Activated T-helper 17 cell treated with anti-CD3 and anti-CD28 coated beads, Interleukin-2, amount 50 U/mL, for 72 hours (primary cell): ENCODE measurements around the gene PLSCR1. TPM values are rescaled to one million over a fixed set of nuclear protein-coding genes. Genes with fewer than 3 reads are reported as not detected.
"Not testable (repeated sequence)": the region's sequence is repeated elsewhere in the genome, so short reads cannot be mapped to it uniquely, and the experiment has no call there.

Experiments used
- ATAC-seq: fragments of 150-1000 bp; cut with Tn5 transposase; replicated peaks from 2 replicates; pipeline ENCODE4 v1.10.0; 2021; ENCODE audit warnings: mild to moderate bottlenecking, moderate library complexity
- H3K27ac Mint-ChIP-seq: one replicate; pipeline ENCODE4 v1.8.0; 2022; ENCODE audit warnings: mixed read lengths
- H3K27me3 Mint-ChIP-seq: one replicate; pipeline ENCODE4 v1.8.0; 2022; ENCODE audit warnings: mixed read lengths
- H3K36me3 Mint-ChIP-seq: one replicate; pipeline ENCODE4 v1.8.0; 2022; ENCODE audit warnings: low read depth, mild to moderate bottlenecking, mixed read lengths
- H3K4me1 Mint-ChIP-seq: one replicate; pipeline ENCODE4 v1.8.0; 2022; ENCODE audit warnings: mixed read lengths
- H3K4me3 Mint-ChIP-seq: one replicate; pipeline ENCODE4 v1.8.0; 2022; ENCODE audit warnings: mild to moderate bottlenecking, mixed read lengths
- H3K9me3 Mint-ChIP-seq: one replicate; pipeline ENCODE4 v1.8.0; 2022; ENCODE audit warnings: mixed read lengths
- total RNA-seq, 2 donors: library from RNA; stranded (reverse); gene quantifications; one replicate each; pipeline ENCODE4 v1.2.3, GENCODE V29; 2022

PLSCR1 gene
- total RNA-seq, 2 donors from 2014 or later: 22.6 to 48.0 TPM

- Mint-ChIP-seq H3K27ac (no peak overlapping the region), H3K36me3 (peaks cover 27% of the 10 kb centered on the region), H3K27me3 (no peaks in the 10 kb centered on the region), H3K4me3 (no peak overlapping the region), H3K4me1 (peaks cover 3% of the 10 kb centered on the region), H3K9me3 (no peaks in the 10 kb centered on the region)
- no peak for ATAC-seq
Observed at GRCh38 chr3:146511402-146512134, 32.8 kb downstream of the PLSCR1 start.

DNA sequence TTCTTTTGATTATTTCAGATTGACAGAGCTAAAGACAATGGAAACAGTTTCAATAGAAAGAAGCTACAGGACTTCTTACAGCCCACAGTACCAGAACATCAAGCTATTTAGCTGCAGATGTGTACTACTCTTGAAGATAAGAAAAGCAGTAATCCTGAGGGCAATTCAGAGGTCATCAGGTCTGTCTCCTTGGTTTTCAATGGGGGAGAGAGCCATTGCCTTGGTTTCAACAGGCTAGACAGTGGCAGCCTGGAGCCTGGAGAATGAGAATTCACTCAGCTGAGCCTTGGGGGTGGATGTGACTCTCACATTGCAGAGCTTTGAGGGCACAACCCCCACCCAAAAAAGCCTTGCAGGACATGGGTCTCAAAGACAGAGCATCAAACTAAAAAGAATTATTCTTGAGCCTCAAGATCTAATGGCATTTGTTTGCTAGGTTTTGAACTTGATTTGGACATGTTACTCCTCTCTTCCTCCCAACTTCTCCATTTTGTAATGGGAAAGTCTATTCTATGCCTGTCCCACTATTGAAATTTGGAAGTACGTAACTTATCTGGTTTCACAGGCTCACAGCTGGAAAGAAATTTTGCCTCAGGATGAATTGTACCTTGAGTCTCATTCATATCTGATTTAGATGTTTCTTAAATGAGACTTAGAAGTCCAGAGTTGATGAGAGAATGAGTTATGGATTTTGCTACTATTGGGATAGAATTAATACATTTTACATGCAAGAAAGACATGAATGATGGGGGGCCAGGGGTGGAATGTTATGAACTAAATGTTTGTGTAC is 36.9 kb downstream of the PLSCR1 start:
- no peak overlapping the region for H3K27ac Mint-ChIP-seq
- no peaks in the 10 kb centered on the region for H3K9me3 Mint-ChIP-seq
- peaks cover 9% of the 10 kb centered on the region for H3K4me1 Mint-ChIP-seq
- no peak for ATAC-seq
- no peaks in the 10 kb centered on the region for H3K27me3 Mint-ChIP-seq
- H3K36me3 Mint-ChIP-seq: no peaks in the 10 kb centered on the region
- H3K4me3 Mint-ChIP-seq: no peak overlapping the region

DNA sequence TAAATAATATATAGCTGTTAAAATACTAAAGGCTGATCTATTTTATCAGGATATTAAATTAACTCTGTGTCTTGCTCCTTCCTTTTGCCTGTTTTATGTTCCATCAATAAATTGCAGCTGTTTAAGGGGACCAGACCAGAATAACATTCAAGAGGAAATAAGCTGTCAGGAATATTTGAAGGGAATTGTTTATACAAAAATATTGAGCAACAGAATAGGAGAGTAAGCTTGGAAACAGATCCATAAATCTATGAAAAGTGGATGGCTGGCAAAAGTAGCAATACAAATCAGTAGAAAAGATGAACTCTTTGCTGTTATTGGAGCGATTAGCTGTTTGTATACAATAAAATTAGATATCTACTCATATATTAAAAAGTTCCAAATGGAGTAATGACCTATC is 38.9 kb downstream of the PLSCR1 start:
- Mint-ChIP-seq H3K4me3 (no peak overlapping the region), H3K4me1 (peaks cover 9% of the 10 kb centered on the region), H3K27ac (no peak overlapping the region), H3K9me3 (no peaks in the 10 kb centered on the region), H3K36me3 (no peaks in the 10 kb centered on the region), H3K27me3 (no peaks in the 10 kb centered on the region)
- ATAC-seq: no peak

- Mint-ChIP-seq H3K4me3 (no peak overlapping the region), H3K36me3 (no peaks in the 10 kb centered on the region), H3K27ac (no peak overlapping the region), H3K27me3 (no peaks in the 10 kb centered on the region), H3K4me1 (peaks cover 9% of the 10 kb centered on the region), H3K9me3 (no peaks in the 10 kb centered on the region)
- ATAC-seq: no peak
Observed at GRCh38 chr3:146504498-146505197, 39.8 kb downstream of the PLSCR1 start.

DNA sequence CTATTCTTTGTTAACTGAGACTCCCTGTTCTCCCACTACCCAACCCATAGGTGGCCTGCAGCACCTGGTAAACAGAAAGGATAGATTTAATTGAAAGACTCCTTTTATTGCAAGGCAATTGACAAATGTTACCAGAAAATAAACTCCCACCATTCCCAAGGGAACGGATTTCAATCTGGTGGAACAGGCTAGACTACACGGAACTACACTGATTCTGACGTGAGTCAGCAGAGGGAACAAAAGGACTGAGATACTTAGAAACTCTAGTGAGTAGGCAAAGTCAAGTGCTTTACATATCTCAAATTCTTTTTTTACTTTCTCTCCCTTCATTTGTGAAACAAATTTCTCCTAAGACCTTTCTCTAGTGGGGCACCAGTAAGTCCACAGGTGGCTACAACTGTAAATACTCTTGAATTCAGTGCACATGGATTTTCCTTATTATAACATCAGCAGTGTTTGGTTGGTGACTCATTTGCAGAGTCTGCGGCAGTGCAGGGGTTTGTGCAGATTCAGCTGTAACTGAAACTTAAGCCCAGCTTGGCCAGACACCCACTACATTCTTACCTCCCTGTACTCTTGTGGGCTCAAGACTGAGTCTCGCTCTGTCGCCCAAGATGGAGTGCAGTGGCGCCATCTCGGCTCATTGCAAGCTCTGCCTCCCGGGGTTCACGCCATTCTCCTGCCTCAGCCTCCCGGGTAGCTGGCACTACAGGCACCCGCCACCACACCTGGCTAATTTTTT is 40.8 kb downstream of the PLSCR1 start:
- Mint-ChIP-seq H3K36me3 (no peaks in the 10 kb centered on the region), H3K4me3 (no peak overlapping the region), H3K9me3 (no peaks in the 10 kb centered on the region), H3K27me3 (no peaks in the 10 kb centered on the region), H3K4me1 (peaks cover 9% of the 10 kb centered on the region), H3K27ac (no peak overlapping the region)
- ATAC-seq: peak; percentile 90

GRCh38 chr3:146502887-146503460 is 41.4 kb downstream of the PLSCR1 start:
- Mint-ChIP-seq H3K4me1 (peaks cover 6% of the 10 kb centered on the region), H3K27ac (no peak overlapping the region), H3K27me3 (no peaks in the 10 kb centered on the region), H3K9me3 (no peaks in the 10 kb centered on the region), H3K4me3 (no peak overlapping the region), H3K36me3 (no peaks in the 10 kb centered on the region)
- no peak for ATAC-seq

DNA sequence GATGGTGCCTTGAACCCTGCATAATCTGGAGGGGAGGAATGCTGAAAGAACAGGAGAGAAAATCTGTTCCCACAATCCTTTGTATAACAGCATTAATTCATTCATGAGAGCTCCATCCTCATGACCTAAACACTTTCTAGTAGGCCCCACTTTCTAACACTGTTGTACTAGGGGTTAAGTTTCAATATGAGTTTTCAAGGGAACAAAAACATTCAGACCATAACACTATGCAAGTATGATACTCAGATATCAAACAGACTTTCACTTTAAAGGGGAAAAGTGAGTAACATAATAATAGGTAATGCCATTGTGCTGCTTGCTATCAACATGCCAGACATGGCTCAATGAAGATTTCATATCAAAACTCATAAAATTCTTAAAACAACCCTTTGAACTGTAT is 42.7 kb downstream of the PLSCR1 start:
- no peaks in the 10 kb centered on the region for H3K27me3 Mint-ChIP-seq
- H3K4me1 Mint-ChIP-seq: peaks cover 6% of the 10 kb centered on the region
- ATAC-seq: no peak
- H3K27ac Mint-ChIP-seq: no peak overlapping the region
- no peak overlapping the region for H3K4me3 Mint-ChIP-seq
- H3K9me3 Mint-ChIP-seq: no peaks in the 10 kb centered on the region
- no peaks in the 10 kb centered on the region for H3K36me3 Mint-ChIP-seq

GRCh38 chr3:146499701-146500100 is 44.7 kb downstream of the PLSCR1 start:
- no peak for ATAC-seq
- Mint-ChIP-seq H3K4me1 (peaks cover 6% of the 10 kb centered on the region), H3K27ac (no peak overlapping the region)

DNA sequence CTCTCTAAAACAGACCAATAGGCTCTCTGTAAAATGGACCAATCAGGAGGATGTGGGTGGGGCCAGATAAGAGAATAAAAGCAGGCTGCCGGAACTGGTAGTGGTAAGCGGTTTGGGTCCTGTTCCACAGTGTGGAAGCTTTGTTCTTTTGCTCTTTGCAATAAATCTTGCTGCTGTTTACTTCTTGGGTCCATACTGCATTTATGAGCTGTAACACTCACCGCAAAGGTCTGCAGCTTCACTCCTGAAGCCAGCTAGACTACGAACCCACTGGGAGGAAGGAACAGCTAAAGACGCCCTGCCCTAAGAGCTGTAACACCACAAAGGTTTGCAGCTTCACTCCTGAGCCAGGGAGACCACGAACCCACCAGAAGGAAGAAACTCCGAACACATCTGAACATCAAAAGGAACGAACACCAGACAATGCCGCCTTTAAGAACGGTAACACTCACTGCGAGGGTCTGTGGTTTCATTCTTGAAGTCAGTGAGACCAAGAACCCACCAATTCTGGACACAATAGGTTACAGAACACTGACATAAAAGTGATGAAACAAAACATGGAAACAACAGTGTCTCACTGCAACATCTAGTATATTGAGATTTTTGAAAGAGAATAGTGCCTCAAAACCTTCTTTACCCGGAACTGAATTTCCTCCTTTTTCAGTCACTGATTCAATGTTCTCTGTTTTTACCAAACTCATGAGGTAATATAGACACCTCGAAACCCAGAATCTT is 46.2 kb downstream of the PLSCR1 start:
- H3K27ac Mint-ChIP-seq: no peak overlapping the region
- ATAC-seq: peak; percentile 37
- H3K27me3 Mint-ChIP-seq: no peaks in the 10 kb centered on the region
- H3K4me3 Mint-ChIP-seq: peak overlapping the region; percentile 66
- peaks cover 6% of the 10 kb centered on the region for H3K4me1 Mint-ChIP-seq
- H3K9me3 Mint-ChIP-seq: no peaks in the 10 kb centered on the region
- H3K36me3 Mint-ChIP-seq: no peaks in the 10 kb centered on the region

More at GRCh38 chr3:146499701-146500100, 44.7 kb downstream of the PLSCR1 start:
- Mint-ChIP-seq H3K4me3 (no peak overlapping the region), H3K9me3 (no peaks in the 10 kb centered on the region), H3K36me3 (no peaks in the 10 kb centered on the region), H3K27me3 (no peaks in the 10 kb centered on the region)

DNA sequence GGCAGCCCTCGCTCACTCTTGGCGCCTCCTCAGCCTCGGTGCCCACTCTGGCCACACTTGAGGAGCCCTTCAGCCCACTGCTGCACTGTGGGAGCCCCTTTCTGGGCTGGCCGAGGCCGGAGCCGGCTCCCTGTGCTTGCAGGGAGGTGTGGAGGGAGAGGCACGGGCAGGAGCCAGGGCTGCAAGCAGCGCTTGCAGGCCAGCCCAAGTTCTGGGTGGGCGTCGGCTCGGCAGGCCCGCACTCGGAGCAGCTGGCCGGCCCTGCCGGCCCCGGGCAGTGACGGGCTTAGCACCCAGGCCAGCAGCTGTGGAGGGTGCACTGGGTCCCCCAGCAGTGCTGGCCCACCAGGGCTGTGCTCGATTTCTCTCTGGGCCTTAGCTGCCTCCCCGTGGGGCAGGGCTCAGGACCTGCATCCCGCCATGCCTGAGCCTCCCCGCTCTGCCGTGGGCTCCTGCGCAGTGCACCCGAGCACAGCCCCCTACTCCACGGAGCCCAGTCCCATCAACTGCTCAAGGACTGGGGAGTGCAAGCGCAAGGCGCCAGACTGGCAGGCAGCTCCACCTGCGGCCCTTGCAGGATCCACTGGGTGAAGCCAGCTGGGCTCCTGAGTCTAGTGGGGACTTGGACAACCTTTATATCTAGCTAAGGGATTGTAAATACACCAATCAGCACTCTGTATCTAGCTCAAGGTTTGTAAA is 47.1 kb downstream of the PLSCR1 start:
- H3K27me3 Mint-ChIP-seq, H3K9me3 Mint-ChIP-seq, H3K36me3 Mint-ChIP-seq, H3K4me1 Mint-ChIP-seq, ATAC-seq, H3K27ac Mint-ChIP-seq: not testable (repeated sequence)
- peak overlapping the region; percentile 66 for H3K4me3 Mint-ChIP-seq

- ATAC-seq: no peak
- Mint-ChIP-seq H3K4me3 (no peak overlapping the region), H3K4me1 (no peaks in the 10 kb centered on the region), H3K9me3 (no peaks in the 10 kb centered on the region), H3K27me3 (no peaks in the 10 kb centered on the region), H3K27ac (no peak overlapping the region), H3K36me3 (no peaks in the 10 kb centered on the region)
Observed at GRCh38 chr3:146496726-146497125, 47.7 kb downstream of the PLSCR1 start.

DNA sequence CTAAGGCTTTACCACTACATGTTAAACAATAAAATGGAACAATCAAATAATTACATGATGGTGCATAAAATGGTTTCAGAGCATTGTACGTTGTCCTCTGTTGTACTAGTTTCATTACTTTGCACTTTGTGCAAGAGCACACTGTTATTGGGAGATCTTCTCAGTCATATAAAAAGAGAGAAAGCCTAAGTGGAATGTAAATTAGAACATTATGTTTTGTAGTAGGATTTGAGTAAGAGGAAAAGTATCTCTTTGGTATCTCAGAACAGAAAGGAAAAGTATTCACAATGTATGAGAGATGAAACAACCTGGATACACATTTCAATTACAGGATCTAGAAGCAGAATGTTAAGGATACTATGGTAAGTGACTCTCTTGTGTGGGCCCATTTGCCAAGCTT is 48.2 kb downstream of the PLSCR1 start:
- H3K4me3 Mint-ChIP-seq: no peak overlapping the region
- H3K36me3 Mint-ChIP-seq: no peaks in the 10 kb centered on the region
- H3K27me3 Mint-ChIP-seq: no peaks in the 10 kb centered on the region
- H3K9me3 Mint-ChIP-seq: no peaks in the 10 kb centered on the region
- no peak overlapping the region for H3K27ac Mint-ChIP-seq
- H3K4me1 Mint-ChIP-seq: no peaks in the 10 kb centered on the region
- no peak for ATAC-seq

DNA sequence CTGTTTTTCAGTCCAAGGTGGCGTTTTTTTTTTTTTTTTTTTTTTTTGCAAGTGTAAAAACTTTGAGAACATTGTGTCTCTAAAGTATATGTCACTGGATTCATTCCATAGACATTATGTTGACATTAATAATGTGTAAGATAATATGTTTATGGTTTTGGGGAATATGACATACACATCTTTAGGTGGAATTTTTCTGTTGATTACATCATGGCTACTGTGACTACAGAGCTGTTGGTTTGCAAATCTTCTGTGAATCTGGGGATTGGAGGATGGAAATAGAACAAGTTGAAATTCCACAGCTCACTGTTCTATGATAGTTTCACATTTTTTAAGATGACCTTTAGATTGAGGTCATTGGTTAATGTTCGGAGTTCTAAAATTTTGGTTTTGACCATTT is 50.6 kb downstream of the PLSCR1 start:
- no peak for ATAC-seq
- peaks cover 2% of the 10 kb centered on the region for H3K9me3 Mint-ChIP-seq
- H3K27me3 Mint-ChIP-seq: peaks cover 2% of the 10 kb centered on the region

More for the DNA sequence above, 50.6 kb downstream of the PLSCR1 start:
- no peaks in the 10 kb centered on the region for H3K36me3 Mint-ChIP-seq
- H3K4me3 Mint-ChIP-seq: no peak overlapping the region
- H3K4me1 Mint-ChIP-seq: no peaks in the 10 kb centered on the region
- H3K27ac Mint-ChIP-seq: no peak overlapping the region
